A673 (cell line): Measurements from ENCODE around the gene ADAP2. TPM values are rescaled to one million over a fixed set of nuclear protein-coding genes. Genes with fewer than 3 reads are reported as not detected.

Source experiments
- BruUV-seq: library from RNA; stranded (reverse); fragments of 400-500 nt; replicated peaks from 2 replicates; lab custom pipeline; 2021; lab: Mats Ljungman, UMichigan
- CTCF ChIA-PET: fragments of 300-600 bp; sonication (Branson Sonifier 250); formaldehyde crosslinking; loops from one replicate; lab custom pipeline; 2022; ENCODE audit warnings: antibody characterized with exemption; lab: Charles Lee
- POLR2A ChIA-PET: fragments of 300-600 bp; sonication (Branson Sonifier 250); formaldehyde crosslinking; loops from one replicate; lab custom pipeline; 2022; ENCODE audit warnings: antibody characterized with exemption; ENCODE audit not compliant: low non-redundant PET; lab: Charles Lee
- DNase-seq: peaks from one replicate; pipeline ENCODE4 v3.0.0-alpha.2; 2015; ENCODE audit warnings: low spot score
- H3K27ac ChIP-seq: fragments of 200-600 bp; sonication (generic); 2 replicates; pipeline ENCODE4 v1.5.1; 2016; ENCODE audit warnings: mixed run types, low read depth, mild to moderate bottlenecking, mixed read lengths, antibody characterized with exemption, low read length; ENCODE audit not compliant: poor library complexity, severe bottlenecking
- H3K27me3 ChIP-seq: fragments of 200-600 bp; sonication (generic); replicated peaks from 2 replicates; pipeline ENCODE4 v1.6.1; 2017; ENCODE audit warnings: mixed run types, low read depth, mild to moderate bottlenecking, mixed read lengths, antibody characterized with exemption, low read length; ENCODE audit not compliant: insufficient read depth, poor library complexity
- H3K36me3 ChIP-seq: fragments of 200-600 bp; sonication (generic); 2 replicates; pipeline ENCODE4 v1.6.1; 2016; ENCODE audit warnings: mixed run types, mild to moderate bottlenecking, mixed read lengths, antibody characterized with exemption, low read length; ENCODE audit not compliant: insufficient read depth, poor library complexity, severe bottlenecking
- H3K4me1 ChIP-seq: fragments of 200-600 bp; sonication (generic); 2 replicates; pipeline ENCODE4 v1.6.1; 2017; ENCODE audit warnings: mixed run types, mild to moderate bottlenecking, mixed read lengths, antibody characterized with exemption, low read length; ENCODE audit not compliant: insufficient read depth, poor library complexity, severe bottlenecking
- H3K4me3 ChIP-seq: fragments of 200-600 bp; sonication (generic); 2 replicates; pipeline ENCODE4 v1.5.1; 2016; ENCODE audit warnings: low read depth, mixed run types, mild to moderate bottlenecking, mixed read lengths, low read length; ENCODE audit not compliant: poor library complexity, severe bottlenecking
- H3K9me3 ChIP-seq: fragments of 200-600 bp; sonication (generic); 2 replicates; pipeline ENCODE4 v1.6.1; 2016; ENCODE audit warnings: mixed run types, low read depth, mild to moderate bottlenecking, mixed read lengths, antibody characterized with exemption, low read length; ENCODE audit not compliant: poor library complexity, severe bottlenecking
- CTCF ChIP-seq: fragments of 300-800, 200-600 bp; sonication (generic); conservative IDR thresholded peaks from 2 replicates; pipeline ENCODE4 v1.5.1; 2017; ENCODE audit warnings: low read depth, mild to moderate bottlenecking, antibody characterized with exemption, low read length, moderate library complexity, mixed read lengths
- EZH2 ChIP-seq: fragments of 200-600 bp; sonication (generic); IDR thresholded peaks from 2 replicates; pipeline ENCODE4 v1.6.1; 2017; ENCODE audit warnings: borderline replicate concordance, low read depth, mild to moderate bottlenecking, mixed read lengths, antibody characterized with exemption, low read length; ENCODE audit not compliant: poor library complexity, severe bottlenecking
- intact Hi-C: fragments of 100-400 bp; cut with micrococcal nuclease; formaldehyde crosslinking; loops from one replicate; pipeline ENCODE4 v1.10.0; 2022; ENCODE audit not compliant: unreplicated experiment
- total RNA-seq: library from RNA; stranded (reverse); gene quantifications from 2 replicates; pipeline ENCODE4 v1.2.3, GENCODE V29; 2021

The ADAP2 gene
- total RNA-seq, 1 experiment from 2014 or later = not detected

DNA sequence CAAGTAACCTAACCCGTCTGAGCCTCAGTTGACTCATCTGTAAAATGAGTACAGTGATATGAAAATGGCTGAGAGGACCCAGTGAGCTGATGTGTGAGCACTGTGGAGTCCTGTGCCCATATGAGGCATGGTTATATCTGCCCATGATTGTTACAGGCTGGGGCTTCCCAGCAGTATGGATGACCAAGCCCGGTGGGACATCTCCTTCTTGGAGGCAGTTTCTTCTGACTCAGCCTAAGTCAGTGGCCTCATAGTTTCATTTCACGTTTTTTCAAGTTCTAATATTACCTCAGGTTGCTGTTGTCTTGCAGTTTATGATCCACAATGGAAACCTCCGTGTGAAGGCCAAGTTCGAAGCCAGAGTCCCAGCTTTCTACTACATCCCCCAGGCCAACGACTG, 4.8 kb downstream of the ADAP2 start:
- Histone ChIP-seq H3K4me1 (no peaks in the 10 kb centered on the region), H3K27me3 (peaks cover 24% of the 10 kb centered on the region), H3K9me3 (no peaks in the 10 kb centered on the region), H3K36me3 (no peaks in the 10 kb centered on the region), H3K27ac (no peak overlapping the region), H3K4me3 (no peak overlapping the region)
- POLR2A ChIA-PET = no interaction called here
- TF ChIP-seq EZH2 (no peak), CTCF (no peak)
- no peak for DNase-seq
- no TSS peak for BruUV-seq
- intact Hi-C loops = no loop called here
- CTCF ChIA-PET = no interaction called here

- no peaks in the 10 kb centered on the region for H3K4me1 ChIP-seq
- CTCF ChIA-PET = no interaction called here
- H3K4me3 ChIP-seq = no peak overlapping the region
- intact Hi-C loops = no loop called here
- no peak for DNase-seq
- H3K9me3 ChIP-seq = no peaks in the 10 kb centered on the region
- POLR2A ChIA-PET = no interaction called here
- no peaks in the 10 kb centered on the region for H3K36me3 ChIP-seq
- H3K27me3 ChIP-seq = peaks cover 12% of the 10 kb centered on the region
- TF ChIP-seq CTCF = no peak
- no peak for TF ChIP-seq EZH2
- BruUV-seq = no TSS peak
- H3K27ac ChIP-seq = no peak overlapping the region
Measured at GRCh38 chr17:30927756-30928155, 6.0 kb downstream of the ADAP2 start.

GRCh38 chr17:30928584-30928983, 6.8 kb downstream of the ADAP2 start:
- Histone ChIP-seq H3K9me3 (no peaks in the 10 kb centered on the region), H3K4me1 (no peaks in the 10 kb centered on the region), H3K4me3 (no peak overlapping the region), H3K27me3 (peaks cover 4% of the 10 kb centered on the region), H3K36me3 (no peaks in the 10 kb centered on the region), H3K27ac (no peak overlapping the region)
- ChIA-PET CTCF (no interaction called here), POLR2A (no interaction called here)
- intact Hi-C loops = no loop called here
- no TSS peak for BruUV-seq
- TF ChIP-seq CTCF (no peak), EZH2 (no peak)
- no peak for DNase-seq
